ENCODE measurements around the gene MICU1. TPM values are rescaled to one million over a fixed set of nuclear protein-coding genes. Genes with fewer than 3 reads are reported as not detected.
A peak's percentile ranks its signal among the peaks of the same experiment; 100 is the strongest.
"Not testable (repeated sequence)": the region's sequence is repeated elsewhere in the genome, so short reads cannot be mapped to it uniquely, and the experiment has no call there.

Gene MICU1
- 10 to 100 TPM; 31.7 to 82.5 (median 37.1) TPM for total RNA-seq

- no peaks in the 10 kb centered on the region for H3K9me3 ChIP-seq
- H3K27me3 ChIP-seq, result no peaks in the 10 kb centered on the region
- peak within 1 kb of the TSS; percentile 63 to 87 (median 74) for H3K4me3 ChIP-seq
- H3K27ac ChIP-seq, result peak within 1 kb of the TSS; percentile 72 to 87 (median 78)
- TF ChIP-seq CTCF (IDR thresholded peaks at IDR 0.05) (no peak), POLR2A (IDR thresholded peaks at IDR 0.05) (peak; percentile 63 to 88)
- peaks cover 0 to 10% (median 0%) of the 10 kb centered on the region in 4 donors for H3K4me1 ChIP-seq
- no peaks in the 10 kb centered on the region for H3K36me3 ChIP-seq
- peak; percentile 96 to 98 (median 97) for DNase-seq
Observed at GRCh38 chr10:72625608-72626443, at the start of gene MICU1. TSS of gene MICU1 (minus strand) at chr10:72626079. CDS start at chr10:72566793, 59,286 bp downstream.

GRCh38 chr10:72674174-72674573 is 48.3 kb upstream of the MICU1 start:
- H3K27me3 ChIP-seq, DNase-seq, H3K27ac ChIP-seq, H3K36me3 ChIP-seq, H3K4me3 ChIP-seq, H3K4me1 ChIP-seq, H3K9me3 ChIP-seq: not testable (repeated sequence)

- Histone ChIP-seq H3K4me1 (peaks cover 0 to 5% (median 0%) of the 10 kb centered on the region in 4 donors), H3K27ac (no peak overlapping the region), H3K4me3 (no peak overlapping the region), H3K9me3 (no peaks in the 10 kb centered on the region), H3K36me3 (no peaks in the 10 kb centered on the region), H3K27me3 (no peaks in the 10 kb centered on the region)
- TF ChIP-seq POLR2A (IDR thresholded peaks at IDR 0.05) (no peak), CTCF (IDR thresholded peaks at IDR 0.05) (no peak)
- DNase-seq, result no peak
Observed at GRCh38 chr10:72673280-72673679, 47.4 kb upstream of the MICU1 start.

GRCh38 chr10:72667207-72667864 is 41.5 kb upstream of the MICU1 start:
- Histone ChIP-seq H3K36me3 (no peaks in the 10 kb centered on the region), H3K27me3 (no peaks in the 10 kb centered on the region), H3K27ac (no peak overlapping the region), H3K4me1 (no peaks in the 10 kb centered on the region), H3K9me3 (no peaks in the 10 kb centered on the region), H3K4me3 (no peak overlapping the region)
- TF ChIP-seq POLR2A (IDR thresholded peaks at IDR 0.05) (no peak), CTCF (IDR thresholded peaks at IDR 0.05) (no peak)
- DNase-seq, result no peak

GRCh38 chr10:72665925-72666324 is 40.0 kb upstream of the MICU1 start:
- Histone ChIP-seq H3K9me3 (no peaks in the 10 kb centered on the region), H3K27me3 (no peaks in the 10 kb centered on the region), H3K27ac (no peak overlapping the region), H3K36me3 (no peaks in the 10 kb centered on the region), H3K4me1 (no peaks in the 10 kb centered on the region), H3K4me3 (no peak overlapping the region)
- TF ChIP-seq POLR2A (IDR thresholded peaks at IDR 0.05), result no peak
- TF ChIP-seq CTCF (IDR thresholded peaks at IDR 0.05), result no peak
- no peak for DNase-seq

- no peak overlapping the region for H3K4me3 ChIP-seq
- no peaks in the 10 kb centered on the region for H3K4me1 ChIP-seq
- H3K9me3 ChIP-seq, result no peaks in the 10 kb centered on the region
- no peak for TF ChIP-seq POLR2A (IDR thresholded peaks at IDR 0.05)
- TF ChIP-seq CTCF (IDR thresholded peaks at IDR 0.05), result no peak
- H3K36me3 ChIP-seq, result no peaks in the 10 kb centered on the region
- no peak for DNase-seq
- no peak overlapping the region for H3K27ac ChIP-seq
- no peaks in the 10 kb centered on the region for H3K27me3 ChIP-seq
Observed at GRCh38 chr10:72663971-72664370, 38.1 kb upstream of the MICU1 start.
